Cerebellar nuclear complex (tissue), 1 donor: Measurements from ENCODE around the gene DLX3.

Source experiments
- DNase-seq, 2 experiments: peaks; one replicate each; lab custom pipeline; 2025; lab: John Stamatoyannopoulos, UW

The DLX3 gene

DNA sequence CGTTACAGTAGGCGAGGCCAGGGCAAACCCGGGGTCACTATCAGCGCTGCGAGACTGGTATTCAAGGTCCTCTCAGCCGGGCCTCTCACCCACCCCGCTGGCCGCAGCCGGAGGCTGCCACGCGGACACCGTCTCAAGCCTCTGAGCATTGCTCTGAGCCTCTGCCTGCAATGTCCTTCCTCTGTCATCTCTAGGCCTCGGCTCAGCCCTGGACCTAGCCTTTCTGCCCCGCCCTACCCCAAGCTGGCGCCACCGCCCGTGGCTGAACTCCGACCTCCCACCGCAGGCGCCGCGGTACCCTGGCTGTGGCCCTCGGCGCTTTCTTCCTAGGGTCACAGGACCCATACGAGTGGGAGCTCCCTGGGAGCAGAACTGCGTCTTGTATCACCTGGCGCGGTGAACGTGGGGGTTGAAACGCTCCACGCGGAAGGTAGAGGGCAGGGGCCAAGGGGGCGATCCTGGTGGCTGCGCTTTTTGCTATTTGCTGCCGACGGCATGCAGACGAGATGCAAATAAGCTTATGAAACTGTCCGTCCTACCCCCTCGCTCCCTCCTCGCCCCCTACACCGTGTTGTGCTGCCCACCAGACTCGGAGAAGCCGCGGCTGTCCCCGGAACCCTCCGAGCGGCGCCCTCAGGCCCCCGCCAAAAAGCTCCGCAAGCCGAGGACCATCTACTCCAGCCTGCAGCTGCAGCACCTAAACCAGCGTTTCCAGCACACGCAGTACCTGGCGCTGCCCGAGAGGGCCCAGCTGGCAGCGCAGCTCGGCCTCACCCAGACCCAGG is 22.3 kb downstream of the DLX3 start:
- DNase-seq = no peak

DNA sequence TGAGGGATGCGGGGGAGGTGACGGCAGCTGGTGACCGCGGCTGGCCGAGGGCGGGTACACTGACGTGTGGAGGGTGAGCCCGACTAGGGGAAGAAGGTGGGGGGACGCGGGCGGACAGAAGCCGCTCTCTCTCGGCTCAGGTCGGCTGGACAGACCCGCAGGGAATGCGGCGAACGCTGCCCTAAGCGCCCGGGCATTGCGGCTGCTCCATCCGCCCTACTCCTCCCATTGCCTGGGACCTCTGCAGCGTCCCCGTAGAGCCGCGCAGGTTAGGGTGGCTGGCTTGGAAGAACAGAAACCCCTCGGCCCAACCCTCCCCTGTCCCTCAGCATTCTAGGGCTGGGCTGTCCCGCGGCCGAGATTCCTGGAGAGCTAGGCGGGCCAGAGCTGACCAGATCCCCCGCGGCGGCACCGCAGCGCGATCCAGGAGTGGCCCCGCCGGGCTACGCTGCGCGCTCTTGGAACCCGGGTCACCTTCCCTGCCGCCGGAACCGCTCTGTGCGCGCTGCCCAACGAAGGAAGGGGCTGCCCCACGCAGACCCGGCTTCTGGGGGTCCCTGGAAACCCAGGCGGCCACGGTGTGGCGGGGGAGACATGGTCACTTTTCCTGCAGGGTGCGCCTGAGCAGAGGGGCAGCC is 23.1 kb downstream of the DLX3 start:
- no peak for DNase-seq

GRCh38 chr17:49971199-49971847 is 23.7 kb downstream of the DLX3 start:
- DNase-seq = no peak

DNA sequence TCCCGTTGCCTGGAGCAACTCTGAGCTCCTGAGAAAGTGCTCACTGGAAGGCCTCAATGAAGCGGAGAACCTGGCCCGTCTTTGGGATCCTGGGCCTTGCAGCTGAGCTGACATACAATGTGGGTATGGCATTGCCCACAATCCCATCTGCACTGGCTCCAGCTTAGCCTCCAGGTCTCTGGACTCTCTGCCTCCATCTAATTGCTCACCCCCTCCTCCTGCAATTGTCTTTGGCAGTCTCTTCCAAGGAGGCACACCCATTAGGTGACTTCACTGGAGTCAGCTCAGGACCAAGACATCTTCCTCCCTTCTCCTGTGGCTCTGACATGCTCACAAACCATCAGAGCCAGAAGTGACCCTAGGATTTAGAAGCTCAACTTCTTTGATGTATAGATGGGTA is 24.5 kb downstream of the DLX3 start:
- no peak for DNase-seq

GRCh38 chr17:49969795-49970389 is 25.1 kb downstream of the DLX3 start:
- no peak for DNase-seq

DNA sequence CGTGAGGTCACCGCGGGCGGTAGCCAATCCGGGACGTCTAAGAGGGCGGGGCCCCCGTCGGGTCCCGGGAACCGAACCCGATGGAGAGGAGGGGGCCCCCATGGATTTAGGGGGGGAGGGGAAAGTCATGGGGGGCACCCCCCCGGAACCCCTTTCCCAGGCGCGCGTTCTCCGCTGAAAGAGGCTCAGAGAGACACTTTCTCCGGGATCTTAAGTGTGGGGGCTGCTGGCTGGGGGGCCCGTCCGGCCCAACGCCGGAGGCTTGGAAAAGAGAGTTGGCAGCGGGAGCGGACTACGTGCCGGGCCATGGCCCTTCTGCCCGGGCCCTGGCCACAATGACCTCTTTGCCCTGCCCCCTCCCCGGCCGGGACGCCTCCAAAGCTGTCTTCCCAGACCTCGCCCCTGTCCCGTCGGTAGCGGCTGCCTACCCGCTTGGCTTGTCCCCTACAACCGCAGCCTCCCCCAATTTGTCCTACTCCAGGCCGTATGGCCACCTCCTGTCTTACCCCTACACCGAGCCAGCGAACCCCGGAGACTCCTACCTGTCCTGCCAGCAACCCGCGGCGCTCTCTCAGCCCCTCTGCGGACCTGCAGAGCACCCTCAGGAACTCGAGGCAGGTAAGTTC is 25.8 kb downstream of the DLX3 start, which contains the start of gene DLX4:
Gene DLX4 (plus strand): TSS at position 57 of the 626 bp plus-strand sequence. CDS start 279 bp downstream, at position 336.
- DNase-seq = no peak

DNA sequence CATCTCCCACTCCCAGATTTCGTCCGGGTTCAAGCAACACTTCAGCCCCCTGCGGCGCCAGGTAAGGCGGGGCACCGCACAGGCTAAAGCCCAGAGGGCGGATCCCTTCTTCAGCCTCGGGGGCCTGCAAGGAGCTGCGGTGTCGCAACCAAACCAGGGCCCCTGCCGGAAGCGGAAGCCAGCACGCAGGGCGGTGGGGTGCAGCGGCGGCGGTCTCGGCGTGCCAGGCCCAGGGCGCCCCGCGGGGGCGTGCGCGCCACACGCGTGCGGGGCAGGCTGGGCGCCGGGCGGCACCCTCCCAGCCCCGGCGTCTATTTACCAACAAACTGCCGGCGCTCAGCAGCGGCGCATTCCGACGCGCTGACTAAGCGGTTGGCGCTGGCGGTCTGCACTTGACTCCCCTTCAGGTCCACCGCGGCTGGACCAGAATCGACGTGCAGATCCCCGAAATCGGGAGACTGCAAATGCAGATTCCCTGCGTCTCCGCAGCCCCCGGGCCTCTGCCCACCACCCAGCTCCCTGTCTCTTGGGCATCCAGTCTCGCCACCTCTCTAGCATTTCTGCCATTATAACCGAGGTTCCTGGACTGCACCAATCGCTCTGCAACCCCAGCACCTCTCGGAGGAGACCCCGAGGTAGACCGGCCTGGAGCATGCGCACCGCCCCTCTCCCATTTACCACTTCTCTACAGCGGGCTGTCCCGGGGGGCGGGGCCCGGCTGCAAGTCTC is 26.5 kb downstream of the DLX3 start:
- DNase-seq = no peak

GRCh38 chr17:49967621-49968404 is 27.2 kb downstream of the DLX3 start:
- no peak for DNase-seq

GRCh38 chr17:49967205-49967604 is 27.8 kb downstream of the DLX3 start:
- DNase-seq = no peak

DNA sequence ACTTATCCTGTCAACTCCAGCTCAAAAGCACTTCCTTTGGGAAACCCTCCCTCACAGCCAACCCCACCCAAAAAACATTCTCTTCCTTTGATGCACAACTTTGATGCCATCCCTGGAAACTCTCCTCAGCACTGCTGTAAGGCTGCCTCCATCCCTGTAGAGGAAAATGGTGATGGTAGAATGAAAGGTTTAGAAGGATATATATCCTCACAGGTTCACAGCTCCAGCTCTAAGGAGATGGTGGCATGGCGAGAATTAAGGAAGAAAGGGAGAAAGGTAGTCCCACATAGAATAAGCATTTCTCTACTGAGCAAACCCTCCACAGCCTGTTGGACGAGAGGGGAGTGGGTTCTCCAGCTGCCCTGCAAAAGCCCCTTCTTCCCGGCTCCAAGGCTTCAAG is 28.3 kb downstream of the DLX3 start:
- DNase-seq = no peak

DNA sequence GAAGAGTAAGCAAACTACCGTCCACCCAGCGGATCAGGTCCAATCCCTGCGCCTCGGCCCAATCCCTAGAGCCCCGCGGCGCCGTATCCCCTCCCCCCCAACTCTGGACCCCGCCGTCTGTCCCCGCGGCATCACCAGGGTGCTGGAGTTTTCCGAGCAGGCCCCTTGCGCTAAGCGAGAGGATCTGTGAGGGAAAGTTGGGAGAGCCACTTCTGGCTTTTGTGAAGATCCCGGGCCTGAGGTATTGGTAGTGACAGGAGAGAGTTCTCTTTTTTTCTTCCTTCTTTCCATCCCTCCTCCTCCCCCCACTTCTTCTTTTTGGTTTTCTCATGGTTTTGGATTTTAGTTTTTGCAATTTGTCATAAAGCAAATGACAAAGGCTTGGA is 29.5 kb downstream of the DLX3 start:
- no peak for DNase-seq

- no peak for DNase-seq
These were observed 30.1 kb downstream of the DLX3 start for GRCh38 chr17:49964769-49965523.

DNA sequence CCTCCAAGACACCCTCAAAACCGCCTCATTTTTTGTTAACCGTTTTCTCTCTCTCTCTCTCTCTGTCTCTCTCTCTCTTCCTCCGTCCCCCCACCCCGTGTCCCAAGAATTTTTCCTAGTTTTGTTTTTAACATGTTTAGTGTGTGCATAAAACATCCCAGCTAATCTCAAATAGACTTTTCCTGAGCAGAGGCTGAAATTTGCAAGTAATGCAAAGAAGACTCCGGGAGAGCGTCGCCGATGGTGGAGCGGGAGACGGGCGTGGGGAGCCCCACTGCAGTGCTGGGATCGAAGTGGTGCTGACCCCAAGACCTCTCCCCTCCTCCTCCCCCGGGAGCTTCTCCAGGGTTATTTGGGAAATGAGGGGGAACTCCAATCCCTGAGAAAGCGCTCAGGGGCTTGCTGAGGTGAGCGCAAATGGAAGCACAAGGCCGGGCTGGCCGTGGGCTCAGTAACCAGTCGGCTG is 30.7 kb downstream of the DLX3 start:
- no peak for DNase-seq

GRCh38 chr17:49963626-49964302 is 31.3 kb downstream of the DLX3 start:
- DNase-seq = no peak

GRCh38 chr17:49963309-49963625 is 31.8 kb downstream of the DLX3 start:
- no peak for DNase-seq

DNA sequence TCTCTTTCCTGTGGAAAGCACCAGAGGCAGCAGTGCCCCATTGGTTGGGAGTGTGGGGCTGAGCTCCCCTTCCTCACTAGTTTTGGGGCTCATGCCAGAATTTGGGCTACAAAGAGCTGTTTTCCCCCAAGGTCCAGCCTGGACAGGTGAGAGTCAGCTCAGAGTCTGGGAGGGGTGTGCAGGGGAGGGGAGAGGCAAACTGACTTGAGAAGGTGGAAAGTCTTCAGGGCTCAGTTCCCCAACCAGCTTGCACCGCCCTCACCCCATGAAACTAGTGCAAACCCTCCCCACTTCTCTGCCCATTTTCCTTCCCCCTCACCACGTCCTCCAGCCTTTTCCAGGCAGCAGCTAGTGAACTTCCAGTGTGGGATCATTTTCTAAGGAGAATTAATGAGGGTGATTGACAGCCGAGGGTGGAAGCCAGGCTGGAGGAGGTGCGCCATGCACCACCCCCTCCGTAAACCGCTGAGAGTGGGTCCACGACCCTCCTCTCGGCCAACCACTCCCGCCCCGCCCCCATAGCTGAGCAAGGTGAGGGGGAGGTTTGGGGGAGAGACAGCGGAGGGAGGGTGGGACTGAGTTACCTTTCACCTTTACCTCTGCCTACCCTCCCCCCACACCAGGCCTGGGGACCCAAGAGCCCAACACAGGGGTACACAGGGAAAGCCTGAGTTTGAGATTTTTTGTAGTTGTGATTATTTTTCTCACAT is 32.3 kb downstream of the DLX3 start:
- DNase-seq = no peak

DNA sequence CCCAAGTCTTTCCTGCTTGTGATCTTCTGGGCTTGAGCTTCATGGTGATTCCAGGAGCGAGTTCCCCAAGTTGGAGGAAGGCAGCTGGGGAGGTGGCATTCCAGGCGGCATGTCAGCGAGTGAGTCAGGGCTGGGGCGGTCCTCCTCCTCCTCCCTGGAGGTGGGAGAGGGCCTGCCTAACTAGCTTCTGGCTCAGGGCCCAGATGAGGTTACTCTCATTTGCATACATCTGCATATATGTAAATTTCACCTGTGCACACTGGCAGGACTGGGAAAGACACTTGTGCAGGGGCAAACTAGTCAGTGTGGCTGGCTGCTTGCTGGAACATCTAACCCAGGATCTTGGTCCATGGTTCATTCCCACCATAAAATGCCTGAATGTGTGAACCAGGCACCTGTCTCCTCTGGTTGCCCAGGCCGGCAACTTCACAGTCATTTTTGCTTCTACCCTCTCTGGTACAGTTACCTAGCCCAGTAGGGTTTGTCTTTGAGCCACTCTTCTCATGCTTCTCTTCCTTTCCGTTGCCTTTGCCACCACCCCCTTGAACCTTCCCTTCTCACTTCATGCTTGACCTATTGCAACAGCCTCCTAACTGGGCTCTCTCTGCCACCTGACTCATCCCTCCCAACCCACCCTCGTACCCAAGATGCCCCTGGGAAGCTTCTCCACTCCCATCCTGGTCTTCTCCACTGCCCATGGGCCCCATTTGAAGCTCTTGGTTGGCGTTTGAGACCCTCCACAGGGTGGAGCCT is 35.7 kb downstream of the DLX3 start:
- no peak for DNase-seq

GRCh38 chr17:49958723-49959122 is 36.3 kb downstream of the DLX3 start:
- DNase-seq = no peak
